GM12865 (cell line): ENCODE data around the gene HAGHL.
"Not testable (repeated sequence)": the region's sequence is repeated elsewhere in the genome, so short reads cannot be mapped to it uniquely, and the experiment has no call there.

Source experiments
- DNase-seq: peaks from one replicate; pipeline ENCODE4 v3.0.0; 2010; ENCODE audit warnings: low read depth
- H3K4me3 ChIP-seq: 2 replicates; pipeline ENCODE4 v1.5.1; 2011; ENCODE audit warnings: mild to moderate bottlenecking, low read depth, low read length, control low read depth
- TF ChIP-seq, protein P1 (sequence below): IDR thresholded peaks from 2 replicates; pipeline ENCODE4 v1.5.1; 2011; ENCODE audit warnings: low read length, control low read depth, low read depth, inconsistent platforms; ENCODE audit not compliant: insufficient read depth; ENCODE audit errors: missing control alignments

HAGHL gene

GRCh38 chr16:684961-685696, 41.8 kb upstream of the HAGHL start:
- TF ChIP-seq, protein P1, sequence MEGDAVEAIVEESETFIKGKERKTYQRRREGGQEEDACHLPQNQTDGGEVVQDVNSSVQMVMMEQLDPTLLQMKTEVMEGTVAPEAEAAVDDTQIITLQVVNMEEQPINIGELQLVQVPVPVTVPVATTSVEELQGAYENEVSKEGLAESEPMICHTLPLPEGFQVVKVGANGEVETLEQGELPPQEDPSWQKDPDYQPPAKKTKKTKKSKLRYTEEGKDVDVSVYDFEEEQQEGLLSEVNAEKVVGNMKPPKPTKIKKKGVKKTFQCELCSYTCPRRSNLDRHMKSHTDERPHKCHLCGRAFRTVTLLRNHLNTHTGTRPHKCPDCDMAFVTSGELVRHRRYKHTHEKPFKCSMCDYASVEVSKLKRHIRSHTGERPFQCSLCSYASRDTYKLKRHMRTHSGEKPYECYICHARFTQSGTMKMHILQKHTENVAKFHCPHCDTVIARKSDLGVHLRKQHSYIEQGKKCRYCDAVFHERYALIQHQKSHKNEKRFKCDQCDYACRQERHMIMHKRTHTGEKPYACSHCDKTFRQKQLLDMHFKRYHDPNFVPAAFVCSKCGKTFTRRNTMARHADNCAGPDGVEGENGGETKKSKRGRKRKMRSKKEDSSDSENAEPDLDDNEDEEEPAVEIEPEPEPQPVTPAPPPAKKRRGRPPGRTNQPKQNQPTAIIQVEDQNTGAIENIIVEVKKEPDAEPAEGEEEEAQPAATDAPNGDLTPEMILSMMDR, result no peak
- no peak overlapping the region for H3K4me3 ChIP-seq

DNA sequence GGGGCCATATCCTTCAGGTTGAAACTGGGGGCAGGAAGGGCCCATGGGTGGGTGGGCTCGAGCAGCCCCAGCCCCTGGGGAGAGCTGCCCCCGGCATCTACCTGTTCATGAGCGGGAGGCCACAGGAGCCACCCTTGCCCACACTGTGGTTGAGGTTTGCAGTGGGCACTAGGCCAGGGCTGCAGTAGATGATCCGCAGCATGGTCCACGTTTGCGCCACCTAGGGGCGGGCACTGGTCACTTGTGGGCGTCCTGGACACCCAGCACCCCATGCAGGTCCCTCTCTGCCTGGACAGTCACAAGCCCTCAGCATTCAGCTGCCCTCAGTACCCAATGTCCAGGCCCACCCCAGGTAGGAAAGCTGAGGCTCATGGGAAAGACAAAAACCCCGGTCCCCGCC, 40.9 kb upstream of the HAGHL start:
- H3K4me3 ChIP-seq, result no peak overlapping the region
- DNase-seq, result no peak
- TF ChIP-seq, protein P1, result peak; percentile 22

More at GRCh38 chr16:684961-685696, 41.8 kb upstream of the HAGHL start:
- DNase-seq, result no peak

GRCh38 chr16:686459-687260, 40.2 kb upstream of the HAGHL start:
- H3K4me3 ChIP-seq, result no peak overlapping the region
- no peak for DNase-seq
- TF ChIP-seq, protein P1, result no peak

DNA sequence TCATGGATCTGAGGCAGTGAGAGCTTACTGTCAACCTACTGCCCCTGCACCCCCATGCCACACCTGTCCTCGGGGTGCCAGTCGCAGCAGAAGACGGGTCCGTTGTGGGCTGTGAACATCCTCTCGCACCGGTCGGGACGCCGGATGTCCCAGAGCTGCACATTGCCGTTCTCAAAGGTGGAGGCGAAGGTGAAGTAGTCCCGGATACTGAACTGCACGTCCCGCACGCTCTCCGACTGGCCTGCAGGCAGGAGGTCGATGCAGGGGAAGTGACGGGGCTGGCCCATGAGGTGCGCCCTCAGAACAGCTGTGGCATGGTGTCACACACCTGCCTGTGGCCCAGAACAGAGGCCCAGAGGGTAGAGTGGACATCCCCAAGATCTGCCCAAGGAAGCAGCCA, 39.4 kb upstream of the HAGHL start:
- TF ChIP-seq, protein P1, result no peak
- no peak overlapping the region for H3K4me3 ChIP-seq
- no peak for DNase-seq

DNA sequence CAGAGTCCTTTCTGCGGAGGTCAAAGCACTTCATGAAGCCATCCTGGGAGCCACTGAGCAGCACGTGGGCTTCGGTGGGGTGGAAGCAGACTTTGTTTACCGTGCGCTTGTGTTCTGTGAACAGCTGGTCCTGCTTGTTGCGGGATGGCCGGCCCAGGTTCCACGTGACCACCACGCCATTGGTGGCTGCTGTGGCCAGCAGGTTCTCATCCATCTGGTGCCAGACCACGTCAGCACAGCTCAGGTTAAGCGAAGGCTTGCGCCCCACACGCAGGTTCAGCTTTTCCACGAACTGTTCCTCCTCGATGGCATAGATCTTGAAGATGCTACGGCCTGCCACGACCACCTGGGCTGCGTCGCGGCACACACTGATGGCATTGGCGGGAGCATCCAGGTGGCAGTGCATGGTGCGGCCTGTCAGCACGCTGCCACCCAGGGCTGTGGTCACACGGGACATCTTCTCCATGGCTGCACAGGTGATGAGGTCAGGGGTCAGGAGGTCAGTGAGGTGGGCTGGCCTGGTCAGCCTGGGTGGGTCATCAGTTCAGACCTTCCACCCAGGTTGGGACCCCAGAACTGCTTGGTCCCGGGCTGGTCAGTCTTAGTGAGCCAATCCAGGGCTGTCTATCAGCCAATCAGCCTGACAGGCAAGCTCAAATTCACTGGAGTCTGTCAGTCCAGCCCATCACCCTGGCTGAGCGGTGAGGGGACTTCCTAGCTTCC, 37.6 kb upstream of the HAGHL start:
- TF ChIP-seq, protein P1, result no peak
- no peak for DNase-seq
- H3K4me3 ChIP-seq, result peak overlapping the region; percentile 75

GRCh38 chr16:691242-691641, 35.7 kb upstream of the HAGHL start:
- DNase-seq, H3K4me3 ChIP-seq: not testable (repeated sequence)
